H9 (cell line): ENCODE results near the gene LINGO1. TPM values are rescaled to one million over a fixed set of nuclear protein-coding genes. Genes with fewer than 3 reads are reported as not detected.

Source experiments
- DNase-seq: peaks from one replicate; pipeline ENCODE4 v3.0.0-alpha.2; 2017
- H2AFZ ChIP-seq: one replicate; pipeline ENCODE4 v1.6.1; 2013; ENCODE audit warnings: mild to moderate bottlenecking, low read length, control low read depth, moderate library complexity
- H2AK5ac ChIP-seq: 2 replicates; pipeline ENCODE4 v1.6.1; 2013; ENCODE audit warnings: low read length, control low read depth, mixed read lengths; ENCODE audit not compliant: insufficient read length
- H2BK120ac ChIP-seq: one replicate; pipeline ENCODE4 v1.6.1; 2013; ENCODE audit warnings: low read depth, mild to moderate bottlenecking, low read length, control low read depth, inconsistent platforms; ENCODE audit not compliant: poor library complexity, severe bottlenecking
- H2BK12ac ChIP-seq: 2 replicates; pipeline ENCODE4 v1.6.1; 2013; ENCODE audit warnings: low read length, control low read depth, mixed read lengths, low read depth; ENCODE audit not compliant: insufficient read length
- H2BK15ac ChIP-seq: 2 replicates; pipeline ENCODE4 v1.6.1; 2013; ENCODE audit warnings: low read depth, low read length, control low read depth
- H2BK20ac ChIP-seq: one replicate; pipeline ENCODE4 v1.6.1; 2013; ENCODE audit warnings: low read depth, mild to moderate bottlenecking, low read length, control low read depth, inconsistent platforms; ENCODE audit not compliant: poor library complexity, severe bottlenecking
- H2BK5ac ChIP-seq: 2 replicates; pipeline ENCODE4 v1.6.1; 2013; ENCODE audit warnings: low read length, control low read depth, mixed read lengths; ENCODE audit not compliant: insufficient read length
- H3K14ac ChIP-seq: 2 replicates; pipeline ENCODE4 v1.6.1; 2013; ENCODE audit warnings: low read length, control low read depth; ENCODE audit not compliant: insufficient read depth
- H3K18ac ChIP-seq: 2 replicates; pipeline ENCODE4 v1.6.1; 2013; ENCODE audit warnings: low read depth, mild to moderate bottlenecking, mixed read lengths, low read length, control low read depth; ENCODE audit not compliant: insufficient read length
- H3K23ac ChIP-seq: 2 replicates; pipeline ENCODE4 v1.6.1; 2013; ENCODE audit warnings: low read length, control low read depth, mixed read lengths, low read depth; ENCODE audit not compliant: insufficient read length
- H3K23me2 ChIP-seq: 2 replicates; pipeline ENCODE4 v1.6.1; 2013; ENCODE audit warnings: low read depth, mild to moderate bottlenecking, mixed read lengths, low read length, control low read depth; ENCODE audit not compliant: insufficient read length, poor library complexity, severe bottlenecking
- H3K27ac ChIP-seq: 2 replicates; pipeline ENCODE4 v1.5.1; 2013; ENCODE audit warnings: low read length, control low read depth, mixed read lengths, low read depth; ENCODE audit not compliant: insufficient read length
- H3K27me3 ChIP-seq: 2 replicates; pipeline ENCODE4 v1.6.1; 2013; ENCODE audit warnings: low read length, control low read depth, inconsistent platforms; ENCODE audit not compliant: insufficient read depth
- H3K4ac ChIP-seq: 2 replicates; pipeline ENCODE4 v1.6.1; 2013; ENCODE audit warnings: low read depth, mild to moderate bottlenecking, control low read depth, inconsistent platforms, low read length, moderate library complexity
- H3K4me1 ChIP-seq: 2 replicates; pipeline ENCODE4 v1.6.1; 2013; ENCODE audit warnings: low read length, control low read depth, inconsistent platforms; ENCODE audit not compliant: insufficient read depth
- H3K4me2 ChIP-seq: 2 replicates; pipeline ENCODE4 v1.6.1; 2013; ENCODE audit warnings: low read length, control low read depth, mixed read lengths; ENCODE audit not compliant: insufficient read length, insufficient read depth
- H3K56ac ChIP-seq: 2 replicates; pipeline ENCODE4 v1.6.1; 2013; ENCODE audit warnings: low read depth, mild to moderate bottlenecking, mixed read lengths, low read length, control low read depth; ENCODE audit not compliant: insufficient read length
- H3K79me1 ChIP-seq: 2 replicates; pipeline ENCODE4 v1.6.1; 2013; ENCODE audit warnings: low read depth, mild to moderate bottlenecking, moderate library complexity, low read length, control low read depth, inconsistent platforms; ENCODE audit not compliant: insufficient read depth, poor library complexity, severe bottlenecking
- H3K79me2 ChIP-seq: 2 replicates; pipeline ENCODE4 v1.6.1; 2013; ENCODE audit warnings: low read length, control low read depth, inconsistent platforms; ENCODE audit not compliant: insufficient read depth
- H3K9ac ChIP-seq: 2 replicates; pipeline ENCODE4 v1.6.1; 2013; ENCODE audit warnings: low read length, control low read depth, mixed read lengths; ENCODE audit not compliant: insufficient read length; ENCODE audit errors: extremely low read depth
- H3K9me3 ChIP-seq: one replicate; pipeline ENCODE4 v1.6.1; 2013; ENCODE audit warnings: low read depth, low read length, inconsistent platforms; ENCODE audit not compliant: control insufficient read depth
- H3T11ph ChIP-seq: one replicate; pipeline ENCODE4 v1.6.1; 2013; ENCODE audit warnings: mild to moderate bottlenecking, low read length, control low read depth, inconsistent platforms
- H4K20me1 ChIP-seq: one replicate; pipeline ENCODE4 v1.6.1; 2013; ENCODE audit not compliant: control insufficient read depth, insufficient read length, insufficient read depth
- H4K5ac ChIP-seq: 2 replicates; pipeline ENCODE4 v1.6.1; 2013; ENCODE audit warnings: low read depth, mild to moderate bottlenecking, mixed read lengths, low read length, control low read depth; ENCODE audit not compliant: insufficient read length
- H4K8ac ChIP-seq: replicated peaks from 2 replicates; pipeline ENCODE4 v1.6.1; 2013; ENCODE audit warnings: low read length, control low read depth, mixed read lengths, low read depth; ENCODE audit not compliant: insufficient read length
- H4K91ac ChIP-seq: 2 replicates; pipeline ENCODE4 v1.6.1; 2013; ENCODE audit warnings: low read depth, mild to moderate bottlenecking, moderate library complexity, mixed read lengths, low read length, control low read depth; ENCODE audit not compliant: insufficient read length
- H3K27ac Mint-ChIP-seq, 3 experiments: 2 replicates in 2 of 3; 3 replicates in 1 of 3; pipeline ENCODE4 v1.8.0; 2020 to 2021; ENCODE audit warnings: mixed read lengths in 3 of 3, mild to moderate bottlenecking in 1 of 3, moderate library complexity in 1 of 3
- H3K27me3 Mint-ChIP-seq: 2 replicates; pipeline ENCODE4 v1.8.0; 2021; ENCODE audit warnings: low read depth, mild to moderate bottlenecking, moderate library complexity, mixed read lengths
- H3K36me3 Mint-ChIP-seq, 3 experiments: 2 replicates in 2 of 3; 3 replicates in 1 of 3; pipeline ENCODE4 v1.8.0; 2020 to 2021; ENCODE audit warnings: low read depth in 3 of 3, mixed read lengths in 3 of 3; ENCODE audit not compliant: insufficient read depth in 1 of 3
- H3K4me1 Mint-ChIP-seq, 2 experiments: 2 replicates each; pipeline ENCODE4 v1.8.0; 2020; ENCODE audit warnings: mixed read lengths in 2 of 2
- H3K4me3 Mint-ChIP-seq, 2 experiments: 2 replicates in 1 of 2; 3 replicates in 1 of 2; pipeline ENCODE4 v1.8.0; 2020 to 2021; ENCODE audit warnings: mild to moderate bottlenecking in 2 of 2, mixed read lengths in 2 of 2, moderate library complexity in 1 of 2
- H3K9me3 Mint-ChIP-seq, 2 experiments: 2 replicates in 1 of 2; 3 replicates in 1 of 2; pipeline ENCODE4 v1.8.0; 2020; ENCODE audit warnings: mild to moderate bottlenecking in 2 of 2, mixed read lengths in 2 of 2, moderate library complexity in 1 of 2
- CTCF ChIP-seq: fragments of 200-600 bp; sonication (generic); conservative IDR thresholded peaks from 3 replicates; pipeline ENCODE4 v1.8.0; 2021; ENCODE audit warnings: antibody characterized with exemption, mild to moderate bottlenecking
- WGBS: extraction: QIAGEN DNeasy Blood & Tissue Kit; methylation state at CpG from one replicate; pipeline ENCODE4 v1.1.7; 2013; ENCODE audit warnings: missing lambda C conversion rate, low lambda C conversion rate, mixed read lengths; ENCODE audit not compliant: insufficient read length; ENCODE audit errors: extremely low coverage; 5-methylcytosine and 5-hydroxymethylcytosine counted together
- total RNA-seq: library from RNA; stranded (reverse); gene quantifications from 2 replicates; pipeline ENCODE4 v1.2.1, GENCODE V29; 2021

The LINGO1 gene
- total RNA-seq, 1 experiment from 2014 or later, result 41.6 TPM

- no peak for TF ChIP-seq CTCF
- no peaks in the 10 kb centered on the region for H3K9me3 Mint-ChIP-seq
These were observed 33.6 kb upstream of the LINGO1 start for GRCh38 chr15:77666296-77666660.

More at GRCh38 chr15:77666296-77666660, 33.6 kb upstream of the LINGO1 start:
- Histone ChIP-seq H2BK120ac (no peak overlapping the region), H3T11ph (no peak overlapping the region), H2BK15ac (no peak overlapping the region), H2AK5ac (no peak overlapping the region), H3K4me1 (no peaks in the 10 kb centered on the region), H3K9ac (no peak overlapping the region), H2BK20ac (no peak overlapping the region), H3K27me3 (no peaks in the 10 kb centered on the region), H2BK5ac (no peak overlapping the region), H3K79me1 (no peaks in the 10 kb centered on the region), H3K23me2 (no peaks in the 10 kb centered on the region), H3K23ac (no peak overlapping the region), H3K18ac (no peak overlapping the region), H3K9me3 (no peaks in the 10 kb centered on the region), H3K56ac (no peak overlapping the region), H2AFZ (no peak overlapping the region), H3K14ac (no peak overlapping the region), H4K8ac (no peak overlapping the region), H3K4ac (no peak overlapping the region), H2BK12ac (no peak overlapping the region), H3K27ac (no peak overlapping the region), H3K79me2 (no peaks in the 10 kb centered on the region), H4K20me1 (peaks cover 2% of the 10 kb centered on the region), H4K5ac (no peak overlapping the region), H3K4me2 (no peak overlapping the region), H4K91ac (no peak overlapping the region)
- no CpG with 5 or more reads among the region's 5 CpGs for WGBS
- H3K27me3 Mint-ChIP-seq, result peaks cover 4% of the 10 kb centered on the region; the same call in 1 of the 2 replicates
- H3K36me3 Mint-ChIP-seq, result no peaks in the 10 kb centered on the region
- DNase-seq, result no peak
- H3K4me1 Mint-ChIP-seq, result peaks cover 2 to 42% of the 10 kb centered on the region in 2 experiments; a peak in 3 of 4 replicates
- no peak overlapping the region for H3K27ac Mint-ChIP-seq
- H3K4me3 Mint-ChIP-seq, result no peak overlapping the region; a peak in 1 of 5 replicates
